ENCODE results near the gene ANKS1A. TPM values are rescaled to one million over a fixed set of nuclear protein-coding genes. Genes with fewer than 3 reads are reported as not detected.

Gene ANKS1A
- total and polyA plus RNA-seq, 2 experiments from 2014 or later, result 12.1 to 31.9 TPM

DNA sequence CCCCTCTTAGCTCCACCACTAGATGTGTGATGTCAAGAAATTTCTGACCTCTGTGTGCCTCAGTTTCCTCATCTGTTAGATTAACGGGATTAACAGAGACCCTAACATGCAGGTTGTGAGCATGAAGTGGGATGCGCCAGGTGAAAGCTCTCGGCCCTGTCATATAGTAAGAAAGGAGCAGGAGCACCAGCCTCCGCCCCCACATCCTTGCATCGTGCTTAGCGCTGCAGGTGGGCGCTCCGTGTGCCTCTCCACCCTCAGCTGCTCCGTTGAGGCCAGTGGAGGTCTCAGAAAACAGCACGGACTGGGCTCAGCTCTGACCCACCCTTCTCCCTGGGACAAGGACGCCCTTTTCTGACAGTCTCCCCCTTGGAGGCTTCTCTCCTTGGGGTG, 188.7 kb downstream of the ANKS1A start:
- no peak overlapping the region for H3K4me3 Mint-ChIP-seq
- no peak overlapping the region for H2AFZ ChIP-seq
- no peak overlapping the region for H3K4me3 ChIP-seq
- H3K9me3 Mint-ChIP-seq, result no peaks in the 10 kb centered on the region
- no peaks in the 10 kb centered on the region; the same call in 1 of the 2 replicates for H4K20me1 ChIP-seq (replicated peaks; ENCODE audit: insufficient read depth)
- H3K4me1 ChIP-seq (ENCODE audit: insufficient read depth), result no peaks in the 10 kb centered on the region
- TF ChIP-seq ZNF114 (CRISPR knock-in tag; IDR thresholded peaks at IDR 0.05), result no peak
- TF ChIP-seq CREB1 (CRISPR knock-in tag; IDR thresholded peaks at IDR 0.05; ENCODE audit: low read depth), result no peak
- TF ChIP-seq ZNF462 (CRISPR knock-in tag; IDR thresholded peaks at IDR 0.05), result no peak
- TF ChIP-seq POLR2AphosphoS5 (IDR thresholded peaks at IDR 0.05; ENCODE audit: low read depth), result no peak
- no peak for TF ChIP-seq JUNB (IDR thresholded peaks at IDR 0.05; ENCODE audit: unreplicated experiment)
- H3K36me3 ChIP-seq (ENCODE audit: insufficient read depth), result no peaks in the 10 kb centered on the region; the same call in 1 of the 2 replicates
- no peak overlapping the region for H3K27ac ChIP-seq (ENCODE audit: low read depth)
- no peaks in the 10 kb centered on the region for H3K79me2 ChIP-seq (replicated peaks; ENCODE audit: insufficient read depth)
- H3K36me3 Mint-ChIP-seq (ENCODE audit: low read depth), result peaks cover 22% of the 10 kb centered on the region
- no peak for ATAC-seq
- H3F3A ChIP-seq (replicated peaks; ENCODE audit: low read depth), result no peaks in the 10 kb centered on the region
- peaks cover 27% of the 10 kb centered on the region for H3K4me1 Mint-ChIP-seq
- no peaks in the 10 kb centered on the region for H3K27me3 ChIP-seq (ENCODE audit: insufficient read depth)
- DNase-seq (ENCODE audit: low spot score), result no peak
- H3K9me2 ChIP-seq (ENCODE audit: insufficient read depth), result no peaks in the 10 kb centered on the region
- no peak overlapping the region for H3K27ac Mint-ChIP-seq
- no peak overlapping the region for H3K4me2 ChIP-seq
- peaks cover 10% of the 10 kb centered on the region for H3K27me3 Mint-ChIP-seq (ENCODE audit: insufficient read depth, low read depth, poor library complexity)

- Mint-ChIP-seq H3K36me3 (ENCODE audit: low read depth) (peaks cover 23% of the 10 kb centered on the region), H3K4me1 (peaks cover 23% of the 10 kb centered on the region), H3K27me3 (ENCODE audit: insufficient read depth, low read depth, poor library complexity) (peaks cover 7% of the 10 kb centered on the region), H3K9me3 (no peaks in the 10 kb centered on the region), H3K27ac (no peak overlapping the region), H3K4me3 (no peak overlapping the region)
- DNase-seq (ENCODE audit: low spot score), result no peak
- no peaks in the 10 kb centered on the region for H3K9me2 ChIP-seq (ENCODE audit: insufficient read depth)
- no peaks in the 10 kb centered on the region; the same call in 1 of the 2 replicates for H3K36me3 ChIP-seq (ENCODE audit: insufficient read depth)
- no peak overlapping the region for H3K4me2 ChIP-seq
- no peak for ATAC-seq
- no peaks in the 10 kb centered on the region for H3K27me3 ChIP-seq (ENCODE audit: insufficient read depth)
- H3K4me1 ChIP-seq (ENCODE audit: insufficient read depth), result no peaks in the 10 kb centered on the region
- no peak overlapping the region for H3K27ac ChIP-seq (ENCODE audit: low read depth)
- H3K4me3 ChIP-seq, result no peak overlapping the region
- no peak overlapping the region for H2AFZ ChIP-seq
- H3F3A ChIP-seq (replicated peaks; ENCODE audit: low read depth), result no peaks in the 10 kb centered on the region
- H3K79me2 ChIP-seq (replicated peaks; ENCODE audit: insufficient read depth), result no peaks in the 10 kb centered on the region
- no peaks in the 10 kb centered on the region; the same call in 1 of the 2 replicates for H4K20me1 ChIP-seq (replicated peaks; ENCODE audit: insufficient read depth)
- no peak for TF ChIP-seq ZNF114 (CRISPR knock-in tag; IDR thresholded peaks at IDR 0.05)
- no peak for TF ChIP-seq ZNF462 (CRISPR knock-in tag; IDR thresholded peaks at IDR 0.05)
- no peak for TF ChIP-seq ZNF331 (CRISPR knock-in tag; IDR thresholded peaks at IDR 0.05; ENCODE audit: low read depth)
These were observed 189.3 kb downstream of the ANKS1A start for GRCh38 chr6:35078226-35078850.

Measured in GM23338 (cell line).